ENCODE data around the gene GNAO1.
A peak's percentile ranks its signal among the peaks of the same experiment; 100 is the strongest.

GNAO1 gene

GRCh38 chr16:56348168-56349085 is 157.1 kb downstream of the GNAO1 start:
- DNase-seq (ENCODE audit: low read depth in 3 of 3) = no peak

GRCh38 chr16:56349086-56349415 is 157.8 kb downstream of the GNAO1 start:
- no peak for DNase-seq (ENCODE audit: low read depth in 3 of 3)

- no peak for DNase-seq (ENCODE audit: low read depth in 3 of 3)
Measured at GRCh38 chr16:56349711-56350161, 158.4 kb downstream of the GNAO1 start.

DNA sequence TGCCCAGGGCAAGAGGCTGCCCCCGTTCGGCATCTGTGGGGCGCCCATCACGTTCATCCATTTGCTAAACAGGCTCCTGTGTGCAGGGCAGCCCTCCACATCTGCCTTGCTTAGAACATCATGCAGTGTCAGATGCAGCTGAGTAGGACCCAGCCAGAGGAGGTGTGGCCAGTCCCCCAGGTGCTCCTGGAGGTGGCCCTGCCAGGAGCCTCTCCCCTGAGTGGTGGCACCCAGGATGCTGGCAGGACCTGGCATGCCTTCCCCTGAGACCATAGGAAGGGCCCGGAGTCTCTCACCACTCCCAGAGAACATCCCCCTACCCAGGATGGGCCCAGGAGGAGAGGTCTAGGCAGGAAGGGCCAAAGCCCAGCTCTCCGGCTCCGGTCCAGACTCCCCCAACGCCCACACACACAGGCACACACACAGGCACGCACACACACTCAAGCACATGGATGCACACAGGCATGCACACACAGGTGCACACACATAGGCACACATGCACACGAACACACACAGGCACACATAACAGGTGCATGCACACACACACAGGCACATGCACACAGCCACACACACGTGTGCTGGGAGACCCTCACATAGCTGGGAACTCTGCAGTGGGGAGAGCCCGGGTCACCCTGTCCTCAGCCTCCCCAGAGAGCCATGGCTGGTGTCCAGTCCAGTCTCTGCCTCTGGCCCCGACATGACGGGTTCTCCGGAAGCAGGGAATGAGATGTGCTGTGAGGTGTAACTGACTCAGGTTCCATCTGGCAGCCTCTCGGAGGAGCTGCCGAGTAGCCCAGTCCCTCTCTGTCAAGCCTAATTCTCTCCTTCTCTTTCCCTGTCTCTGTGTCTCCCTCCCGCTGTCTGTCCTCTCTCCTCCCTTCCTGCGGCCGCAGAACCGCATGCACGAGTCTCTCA is 159.5 kb downstream of the GNAO1 start:
- no peak for DNase-seq (ENCODE audit: low read depth in 3 of 3)

DNA sequence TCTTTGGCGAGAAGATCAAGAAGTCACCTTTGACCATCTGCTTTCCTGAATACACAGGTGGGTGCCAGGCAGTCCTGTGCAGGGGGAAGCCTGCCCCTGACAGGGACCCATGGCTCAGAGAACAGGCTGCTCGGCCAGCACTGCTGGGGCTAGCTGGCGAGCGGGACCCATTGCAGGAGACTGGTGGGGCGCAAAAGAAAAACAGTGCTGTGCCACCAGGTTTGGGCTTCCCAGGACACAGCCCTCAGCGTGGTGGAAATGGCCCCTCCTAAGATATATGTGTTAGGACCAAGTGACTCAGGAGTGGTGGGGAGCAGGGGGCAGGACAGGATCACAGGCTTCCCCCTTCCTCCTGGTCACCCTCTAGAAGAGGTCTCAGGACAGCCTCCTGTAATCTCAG is 160.2 kb downstream of the GNAO1 start:
- DNase-seq (ENCODE audit: low read depth in 3 of 3) = no peak

DNA sequence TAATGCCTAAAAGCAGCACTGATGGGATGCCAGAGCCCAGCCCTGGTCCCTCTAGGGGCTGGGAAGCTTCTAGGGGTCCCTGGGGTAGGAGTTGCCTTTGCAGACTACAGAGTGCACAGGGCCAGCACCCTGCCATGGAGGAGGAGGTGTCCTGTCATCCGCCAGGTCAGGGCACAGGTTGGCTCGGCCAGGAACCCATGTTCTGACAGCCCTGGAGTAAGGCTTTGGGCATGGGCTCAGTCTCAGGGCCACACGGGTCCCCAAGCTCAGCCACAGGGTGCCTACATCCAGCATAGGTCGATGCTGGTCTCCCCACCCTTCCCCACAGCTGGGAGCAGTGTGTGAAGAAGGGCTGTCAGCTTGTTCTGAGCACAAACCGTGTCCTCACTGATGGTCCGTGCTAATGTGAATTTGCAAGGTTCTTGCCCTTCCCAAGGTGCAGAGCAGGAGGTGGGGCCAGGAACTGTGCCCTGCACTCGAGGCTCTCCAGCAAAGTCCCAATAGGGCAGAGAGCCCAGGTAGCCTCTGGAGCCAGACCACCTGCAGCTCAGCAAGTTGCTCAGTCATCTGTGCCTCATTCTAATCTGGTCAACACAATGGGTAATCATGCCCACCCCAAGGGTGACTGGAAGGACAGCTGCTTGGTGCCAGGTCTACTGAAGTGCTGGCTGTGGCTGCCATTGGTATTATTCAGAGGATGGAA is 161.2 kb downstream of the GNAO1 start:
- no peak for DNase-seq (ENCODE audit: low read depth in 3 of 3)

DNA sequence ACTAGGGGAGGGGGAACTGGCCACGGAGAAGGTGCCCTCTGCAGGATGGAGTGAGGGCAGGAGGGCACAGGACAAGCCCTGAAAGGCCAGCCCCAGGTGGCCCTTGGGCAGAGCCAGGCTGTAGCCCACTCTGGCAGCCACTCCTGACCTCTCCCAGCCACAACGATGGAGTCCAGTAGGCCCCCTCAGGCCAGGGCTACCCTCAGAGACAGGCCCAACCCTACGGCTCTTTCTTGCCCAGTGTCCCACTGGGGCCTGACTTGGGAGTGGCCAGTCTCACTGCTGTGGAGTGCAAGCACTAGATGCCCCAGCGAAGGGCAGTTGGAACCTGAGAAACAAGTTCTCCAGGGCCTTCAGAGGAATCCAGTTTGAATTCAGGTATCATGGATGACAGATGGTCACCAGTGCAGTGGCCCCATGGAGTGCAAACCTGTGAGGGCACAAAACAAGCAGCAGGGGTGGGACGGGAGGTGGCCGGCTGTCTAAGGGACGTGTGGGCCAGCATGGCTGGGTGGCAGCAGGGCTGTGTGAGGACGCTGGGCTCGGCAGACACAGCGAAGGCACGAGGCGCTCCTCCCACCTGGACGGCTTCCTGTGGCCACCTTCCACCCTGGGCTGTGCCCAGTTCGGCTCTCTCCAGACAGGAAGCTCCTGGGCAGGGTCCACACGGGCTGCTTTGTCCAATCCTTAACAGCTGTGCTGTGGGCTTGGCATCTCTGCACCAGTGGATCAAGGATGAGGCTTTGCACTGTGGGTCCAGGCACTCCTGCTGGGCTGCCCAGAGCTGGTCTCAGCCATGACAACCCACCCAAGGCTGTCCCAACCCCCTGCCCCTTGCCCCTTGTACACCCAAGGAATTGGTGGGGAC is 162.0 kb downstream of the GNAO1 start:
- no peak for DNase-seq (ENCODE audit: low read depth in 3 of 3)

GRCh38 chr16:56354016-56354415 is 162.7 kb downstream of the GNAO1 start:
- DNase-seq (ENCODE audit: low read depth in 3 of 3) = no peak

DNA sequence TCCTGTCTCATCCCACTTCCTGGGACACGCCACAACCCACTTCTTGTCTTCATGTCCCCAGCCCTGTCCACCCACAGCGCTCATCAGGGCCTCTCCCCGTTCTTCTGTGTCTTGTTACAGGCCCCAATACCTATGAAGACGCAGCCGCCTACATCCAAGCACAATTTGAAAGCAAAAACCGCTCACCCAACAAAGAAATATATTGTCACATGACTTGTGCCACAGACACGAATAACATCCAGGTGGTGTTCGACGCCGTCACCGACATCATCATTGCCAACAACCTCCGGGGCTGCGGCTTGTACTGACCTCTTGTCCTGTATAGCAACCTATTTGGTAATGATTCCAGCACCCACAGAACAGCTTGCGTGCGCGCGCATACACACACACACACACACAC is 163.5 kb downstream of the GNAO1 start:
- no peak for DNase-seq (ENCODE audit: low read depth in 3 of 3)

- no peak for DNase-seq (ENCODE audit: low read depth in 3 of 3)
Measured at GRCh38 chr16:56355221-56355620, 163.9 kb downstream of the GNAO1 start.

- no peak for DNase-seq (ENCODE audit: low read depth in 3 of 3)
Measured at GRCh38 chr16:56355786-56356275, 164.5 kb downstream of the GNAO1 start.

DNA sequence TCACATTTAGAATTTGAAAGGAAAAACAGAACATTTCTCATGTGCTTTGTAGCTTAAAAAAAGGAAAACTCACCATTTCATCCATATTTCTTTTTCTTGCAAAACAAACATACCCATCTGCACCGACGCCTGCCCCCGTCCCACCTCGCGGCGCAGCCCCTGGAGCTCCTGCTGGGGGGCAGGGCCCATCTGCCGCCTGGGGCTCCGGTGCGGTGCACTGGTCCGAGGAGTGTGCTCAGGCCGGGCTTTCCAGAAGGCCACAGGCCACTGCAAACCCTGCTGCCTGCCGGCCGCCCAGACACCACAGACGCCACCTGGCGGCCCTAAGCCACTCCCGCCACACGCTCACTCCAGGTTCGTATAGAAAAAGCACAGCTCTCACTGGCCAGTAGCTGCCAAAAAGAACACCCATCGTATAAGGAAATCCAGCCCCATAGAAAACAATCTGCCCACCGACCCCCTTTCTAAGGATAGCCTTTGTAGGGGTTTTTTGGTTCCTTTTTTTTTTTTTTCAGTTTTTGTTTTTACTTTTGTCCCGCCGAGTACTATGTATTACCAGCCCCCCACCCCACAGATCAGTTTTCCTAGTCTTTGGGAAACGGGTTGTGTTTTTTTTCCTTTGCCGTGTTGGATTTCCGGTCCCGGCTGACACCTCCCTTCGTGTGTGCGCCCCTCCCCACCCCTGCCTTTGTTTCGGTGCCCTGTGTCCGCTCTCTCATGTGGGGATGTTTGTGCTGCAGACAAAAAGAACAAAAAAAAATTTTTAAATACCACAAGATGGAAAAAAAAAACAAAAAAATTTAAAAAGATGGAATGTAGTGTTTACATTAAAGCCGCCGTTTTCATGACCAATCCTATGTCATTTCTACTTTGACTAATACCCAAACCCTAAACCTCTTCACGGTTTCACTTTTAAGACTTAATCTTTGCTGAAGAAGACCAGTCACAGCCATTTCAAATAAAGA is 165.3 kb downstream of the GNAO1 start:
- peak in 2 of 3 experiments; percentile 12 to 48 for DNase-seq (ENCODE audit: low read depth in 3 of 3)

- no peak for DNase-seq (ENCODE audit: low read depth in 3 of 3)
Measured at GRCh38 chr16:56357241-56357764, 166.0 kb downstream of the GNAO1 start.

DNA sequence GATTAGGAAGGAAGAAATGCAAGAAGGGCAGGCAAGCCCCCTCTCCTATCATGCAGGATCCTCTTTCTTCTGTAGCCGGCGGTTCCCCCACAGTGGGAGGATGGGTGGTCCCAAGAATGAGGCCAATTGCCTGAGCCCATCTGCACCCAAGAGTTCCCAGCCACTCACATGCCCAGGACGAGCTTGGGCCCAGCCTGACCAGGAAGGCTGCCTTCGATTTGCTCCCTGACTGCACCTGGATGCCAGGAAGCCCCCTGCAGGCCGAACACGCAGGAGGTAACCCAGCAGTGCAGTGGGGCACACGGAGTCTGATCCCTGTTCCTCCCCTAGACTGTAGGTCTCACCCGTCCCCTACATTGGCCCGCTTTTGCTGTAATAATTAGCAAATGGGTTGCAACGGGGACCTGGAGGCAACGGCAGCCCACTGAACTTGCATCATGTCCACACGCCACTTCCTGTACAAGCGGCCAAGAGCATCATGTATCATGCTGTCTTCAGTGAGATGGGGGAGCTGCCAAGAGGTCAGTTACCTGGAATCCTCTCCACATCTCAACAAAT is 166.6 kb downstream of the GNAO1 start:
- DNase-seq (ENCODE audit: low read depth in 3 of 3) = no peak

DNA sequence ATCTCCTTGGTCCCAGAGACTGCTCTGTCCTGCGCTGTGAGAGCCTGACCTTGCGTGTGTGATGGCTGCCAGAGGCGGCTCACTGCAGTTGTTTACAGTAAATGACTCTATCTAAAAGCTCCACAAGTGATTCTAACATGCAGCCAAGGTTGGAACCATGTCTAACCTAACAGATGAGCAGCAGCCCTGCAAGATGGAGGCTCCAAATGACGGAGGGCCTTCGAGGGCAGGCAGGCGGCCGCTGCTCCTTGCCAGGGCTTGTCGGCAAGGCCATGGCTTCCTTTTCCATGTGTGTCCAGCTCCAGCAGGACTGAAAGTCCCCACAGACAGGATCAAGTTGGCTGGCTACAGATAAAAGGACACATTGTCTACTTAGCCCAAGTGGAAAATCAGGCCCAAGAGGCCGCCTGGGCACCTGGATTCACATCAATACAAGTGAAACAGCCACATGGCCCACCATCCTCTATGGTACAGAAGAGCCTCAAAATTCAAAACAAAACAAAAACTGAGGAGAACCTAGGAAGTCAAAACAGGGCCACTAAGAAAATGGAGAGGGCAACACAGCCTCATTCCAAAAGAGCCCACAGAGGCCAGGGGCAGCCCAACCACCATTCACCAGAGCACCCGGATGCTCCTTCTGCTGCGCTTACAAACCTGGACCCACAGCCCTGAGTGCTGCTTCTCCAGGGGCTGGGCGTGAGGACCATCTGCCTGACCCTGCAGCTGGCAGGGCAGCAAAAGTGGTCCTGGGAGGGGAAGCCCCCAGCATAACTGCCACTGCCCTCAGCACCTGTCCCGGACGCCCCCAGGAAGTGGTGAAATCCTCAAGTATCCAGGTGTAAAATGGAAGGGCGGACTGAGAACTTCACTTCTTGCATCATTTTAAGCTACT is 169.1 kb downstream of the GNAO1 start:
- no peak for DNase-seq (ENCODE audit: low read depth in 3 of 3)

DNA sequence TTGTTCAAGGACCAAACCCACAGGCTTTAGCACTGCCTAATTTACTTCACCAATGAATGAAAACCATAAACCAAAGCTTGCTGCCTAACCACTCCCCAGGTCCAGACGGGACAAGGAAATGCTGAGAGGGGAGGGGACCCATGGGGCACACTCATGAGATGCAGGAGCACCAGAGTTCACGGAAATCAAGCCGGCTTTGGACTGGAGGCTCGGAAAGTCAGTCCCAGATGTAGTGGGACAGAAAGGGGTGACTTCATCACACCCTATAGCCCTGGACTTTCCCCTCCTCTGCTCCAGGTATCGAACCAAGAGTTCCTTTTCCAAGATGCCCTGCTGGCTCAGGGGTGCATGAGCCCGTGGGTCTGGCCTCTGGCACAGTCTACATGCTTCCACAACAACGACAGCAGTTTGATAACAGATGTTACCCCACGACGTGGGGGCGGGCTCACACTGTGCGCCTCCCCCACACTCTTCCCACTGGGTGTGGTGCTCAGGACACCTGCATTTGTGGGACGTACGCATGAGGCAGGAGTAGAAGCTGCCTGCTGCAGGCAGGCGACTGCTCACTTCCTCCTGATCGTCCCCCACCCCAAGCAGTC is 170.9 kb downstream of the GNAO1 start:
- no peak for DNase-seq (ENCODE audit: low read depth in 3 of 3)

- DNase-seq (ENCODE audit: low read depth in 3 of 3) = no peak
Measured at GRCh38 chr16:56362706-56363105, 171.4 kb downstream of the GNAO1 start.
